HepG2 (cell line): ENCODE measurements around the gene AP3B2. TPM values are rescaled to one million over a fixed set of nuclear protein-coding genes. Genes with fewer than 3 reads are reported as not detected.

ENCODE experiments used
- ATAC-seq: fragments of 200-7000 bp; cut with Tn5 transposase; 3 replicates; pipeline ENCODE4 v1.9.1; 2020; ENCODE audit warnings: mild to moderate bottlenecking, moderate library complexity
- BruUV-seq: library from RNA; stranded (reverse); fragments of 400-500 nt; replicated peaks from 2 replicates; lab custom pipeline; 2021; lab: Mats Ljungman, UMichigan
- CTCF ChIA-PET: fragments of 300-600 bp; formaldehyde crosslinking; extraction: SDS; loops from one replicate; lab custom pipeline; 2021; ENCODE audit warnings: low total read pairs, inconsistent platforms, low intra/inter-chr PET ratio; lab: Yijun Ruan, JAX
- POLR2A ChIA-PET: fragments of 350-600 bp; sonication (Branson Sonifier 250); formaldehyde crosslinking; loops from one replicate; lab custom pipeline; 2020; ENCODE audit warnings: antibody characterized with exemption, inconsistent platforms; lab: Yijun Ruan, JAX
- DNase-seq: peaks from one replicate; pipeline ENCODE4 v3.0.0-alpha.2; 2015; ENCODE audit warnings: low spot score
- FAIRE-seq: peaks from 3 replicates; lab custom pipeline; 2011; peaks lifted over from hg19 to GRCh38; lab: Jason Lieb, UNC
- H2AFZ ChIP-seq: one replicate; pipeline ENCODE4 v1.6.1; 2011; ENCODE audit warnings: low read length, inconsistent platforms
- H3K27ac ChIP-seq: fragments of 300-600 bp; 3 replicates; pipeline ENCODE4 v1.8.0; 2011; ENCODE audit warnings: mixed run types, mild to moderate bottlenecking, mixed read lengths, low read length, inconsistent platforms; ENCODE audit not compliant: insufficient read depth; ENCODE audit errors: extremely low read length
- H3K27me3 ChIP-seq, 2 experiments: fragments of 200-600 bp in 1 of 2; 2 replicates in 1 of 2; 3 replicates in 1 of 2; pipeline versions ENCODE4 v1.6.0 to v1.8.0; 2011; ENCODE audit warnings: low read length in 2 of 2, mild to moderate bottlenecking in 2 of 2, moderate library complexity in 2 of 2, inconsistent platforms in 1 of 2; ENCODE audit not compliant: insufficient read depth in 2 of 2, control insufficient read depth in 1 of 2
- H3K36me3 ChIP-seq, 2 experiments: fragments of 200-600 bp in 1 of 2; replicated peaks in 1 of 2; 2 replicates in 1 of 2; 3 replicates in 1 of 2; pipeline versions ENCODE4 v1.5.1 to v1.8.0; 2011; ENCODE audit warnings: low read length in 2 of 2, inconsistent platforms in 1 of 2; ENCODE audit not compliant: insufficient read depth in 2 of 2, control insufficient read depth in 1 of 2
- H3K4me1 ChIP-seq: 2 replicates; pipeline ENCODE4 v1.5.1; 2012; ENCODE audit warnings: low read length, inconsistent platforms; ENCODE audit not compliant: insufficient read depth
- H3K4me2 ChIP-seq: 2 replicates; pipeline ENCODE4 v1.6.0; 2011; ENCODE audit warnings: low read depth, low read length, inconsistent platforms
- H3K4me3 ChIP-seq, 3 experiments: fragments of 200-600 bp in 1 of 3; sonication (generic), shearing (Covaris generic) in 1 of 3; replicated peaks in 1 of 3; 2 replicates each; pipeline ENCODE4 v1.5.1; 2011 to 2016; ENCODE audit warnings: low read length in 3 of 3, inconsistent platforms in 2 of 3, low read depth in 2 of 3, mild to moderate bottlenecking in 2 of 3, control low read depth in 1 of 3, mixed read lengths in 1 of 3; ENCODE audit not compliant: insufficient read depth in 1 of 3
- H3K79me2 ChIP-seq: one replicate; pipeline ENCODE4 v1.6.1; 2011; ENCODE audit warnings: low read length, inconsistent platforms; ENCODE audit not compliant: insufficient read depth
- H3K9ac ChIP-seq: 2 replicates; pipeline ENCODE4 v1.6.0; 2011; ENCODE audit warnings: mild to moderate bottlenecking, low read depth, low read length, inconsistent platforms; ENCODE audit not compliant: insufficient read depth
- H3K9me3 ChIP-seq: 2 replicates; pipeline ENCODE4 v1.5.1; 2012; ENCODE audit warnings: mild to moderate bottlenecking, low read length
- H4K20me1 ChIP-seq: 2 replicates; pipeline ENCODE4 v1.6.0; 2011; ENCODE audit warnings: inconsistent platforms, mild to moderate bottlenecking, low read length, moderate library complexity; ENCODE audit not compliant: insufficient read depth
- ADNP ChIP-seq: sonication (generic); formaldehyde crosslinking; IDR thresholded peaks from 2 replicates; pipeline ENCODE4 v1.4.0; 2020; ENCODE audit warnings: missing genetic modification reagents
- FOXP4 ChIP-seq: sonication (generic); formaldehyde crosslinking; IDR thresholded peaks from 2 replicates; pipeline ENCODE4 v1.4.0; 2020; ENCODE audit warnings: missing genetic modification reagents
- GABPB1 ChIP-seq: IDR thresholded peaks from 2 replicates; pipeline ENCODE4 v1.6.1; 2016; ENCODE audit warnings: mild to moderate bottlenecking, missing genetic modification reagents, moderate library complexity, missing compliant biosample characterization
- IKZF5 ChIP-seq: IDR thresholded peaks from 2 replicates; pipeline ENCODE4 v1.6.1; 2018; ENCODE audit warnings: missing genetic modification reagents, mild to moderate bottlenecking, missing compliant biosample characterization
- ISL2 ChIP-seq: sonication (generic); formaldehyde crosslinking; IDR thresholded peaks from 2 replicates; pipeline ENCODE4 v1.5.0; 2020; ENCODE audit warnings: missing genetic modification reagents
- MNT ChIP-seq: fragments of 450-650 bp; IDR thresholded peaks from 2 replicates; pipeline ENCODE4 v1.6.1; 2016
- MYC ChIP-seq: sonication (generic); formaldehyde crosslinking; IDR thresholded peaks from 2 replicates; pipeline ENCODE4 v1.9.0; 2021; ENCODE audit warnings: missing genetic modification reagents, borderline replicate concordance
- MYNN ChIP-seq: sonication (generic); formaldehyde crosslinking; IDR thresholded peaks from 2 replicates; pipeline ENCODE4 v1.4.0; 2020; ENCODE audit warnings: mild to moderate bottlenecking, low read depth, missing genetic modification reagents
- PHF20 ChIP-seq: sonication (generic); formaldehyde crosslinking; IDR thresholded peaks from 2 replicates; pipeline ENCODE4 v1.5.0; 2020; ENCODE audit warnings: mild to moderate bottlenecking, missing genetic modification reagents
- SUZ12 ChIP-seq: fragments of 150-350 bp; IDR thresholded peaks from 2 replicates; pipeline ENCODE4 v1.6.1; 2014; ENCODE audit warnings: low read depth, low read length
- ZBTB7B ChIP-seq: sonication (generic); formaldehyde crosslinking; IDR thresholded peaks from 2 replicates; pipeline ENCODE4 v1.4.0; 2020; ENCODE audit warnings: missing genetic modification reagents
- ZNF33B ChIP-seq: sonication (generic); formaldehyde crosslinking; IDR thresholded peaks from 2 replicates; pipeline ENCODE4 v1.5.1; 2020; ENCODE audit warnings: mild to moderate bottlenecking, missing genetic modification reagents
- ZNF343 ChIP-seq: sonication (generic); formaldehyde crosslinking; IDR thresholded peaks from 2 replicates; pipeline ENCODE4 v1.4.0; 2020; ENCODE audit warnings: mild to moderate bottlenecking, missing genetic modification reagents
- WGBS: methylation state at CpG from one replicate; pipeline ENCODE4 v1.1.6; 2017; ENCODE audit warnings: low lambda C conversion rate; 5-methylcytosine and 5-hydroxymethylcytosine counted together
- in situ Hi-C: cut with HindIII; loops from 2 replicates; pipeline ENCODE4 v1.10.0; 2017; ENCODE audit warnings: low pct_unique_long_range_greater_than_20kb; ENCODE audit not compliant: extremely low pct_ligation_motif_present
- intact Hi-C: fragments of 100-400 bp; cut with micrococcal nuclease; formaldehyde crosslinking; loops from one replicate; pipeline ENCODE4 v1.10.0; 2022; ENCODE audit not compliant: unreplicated experiment
- polyA plus RNA-seq, 8 experiments: library from polyadenylated mRNA; depleted of rRNA in 3 of 8; stranded (reverse) in 7 of 8; unstranded in 1 of 8; fragments of >200 nt; fragmentation: Illumina TruSeq in 4 of 8; extraction: Trizol in 4 of 8; gene quantifications; 2 replicates each; pipeline versions ENCODE4 v1.2.1 to v1.2.3, GENCODE V29; 2011 to 2016; ENCODE audit warnings: low read depth in 4 of 8, missing spikeins in 1 of 8, mixed read lengths in 1 of 8; ENCODE audit not compliant: insufficient read depth in 1 of 8
- total RNA-seq, 5 experiments: library from RNA; depleted of rRNA; stranded (reverse); fragments of >200 nt; fragmentation: Illumina TruSeq; extraction: Trizol; gene quantifications; 2 replicates each; pipeline ENCODE4 v1.2.3, GENCODE V29; 2016; ENCODE audit warnings: low read depth in 1 of 5

AP3B2 gene
- total and polyA plus RNA-seq, 2 of the 13 experiments (the other 11 are each of a cell fraction or from before 2014, with no cell fraction given): not detected

- TF ChIP-seq MYNN (CRISPR knock-in tag) (no peak), MNT (no peak), SUZ12 (no peak), ISL2 (no peak)
- TF ChIP-seq, all 625 proteins: peak for 0
- Histone ChIP-seq H3K36me3 (no peaks in the 10 kb centered on the region), H4K20me1 (no peaks in the 10 kb centered on the region), H3K9ac (no peak overlapping the region), H3K79me2 (no peaks in the 10 kb centered on the region), H3K4me1 (peaks cover 6% of the 10 kb centered on the region; the same call in 1 of the 2 replicates), H2AFZ (no peak overlapping the region), H3K27ac (no peak overlapping the region), H3K4me2 (peak overlapping the region; percentile 88), H3K4me3 (peak overlapping the region; percentile 57 to 77 (median 68); a peak in 5 of 6 replicates), H3K9me3 (no peaks in the 10 kb centered on the region), H3K27me3 (peaks cover 3 to 19% of the 10 kb centered on the region in 2 experiments; a peak in 4 of 5 replicates)
- ChIA-PET POLR2A (interaction anchor here (0.6 kb wide), 1 partner anchor 167 kb away, joined by 3 read pairs; no protein-coding TSS in a partner anchor), CTCF (no interaction called here)
- intact Hi-C loops: no loop called here
- ATAC-seq: no peak
- 14% methylated on average over 14 of the region's 14 CpGs for WGBS
- no TSS peak for BruUV-seq
- in situ Hi-C loops: no loop called here
- no peak for FAIRE-seq
- no peak for DNase-seq
Measured at GRCh38 chr15:82710208-82710555, 507 bp upstream of the AP3B2 start.

- in situ Hi-C loops: no loop called here
Measured at GRCh38 chr15:82709081-82709420, 624 bp downstream of the AP3B2 start.

More at GRCh38 chr15:82709081-82709420, 624 bp downstream of the AP3B2 start:
- Histone ChIP-seq H3K4me2 (peak overlapping the region; percentile 88), H2AFZ (no peak overlapping the region), H3K27ac (no peak overlapping the region), H3K4me3 (peak overlapping the region in 2 of 3 experiments; percentile 44 to 77; a peak in 4 of 6 replicates), H3K9ac (no peak overlapping the region), H4K20me1 (no peaks in the 10 kb centered on the region), H3K79me2 (no peaks in the 10 kb centered on the region), H3K9me3 (no peaks in the 10 kb centered on the region), H3K36me3 (no peaks in the 10 kb centered on the region), H3K4me1 (peaks cover 6% of the 10 kb centered on the region; the same call in 1 of the 2 replicates), H3K27me3 (peaks cover 3 to 15% of the 10 kb centered on the region in 2 experiments; a peak in 4 of 5 replicates)
- WGBS: 19% methylated on average over 12 of the region's 15 CpGs
- FAIRE-seq: no peak
- ATAC-seq: no peak
- no peak for DNase-seq
- ChIA-PET CTCF (no interaction called here), POLR2A (interaction anchor here (1.0 kb wide), 1 partner anchor 41 kb away, joined by 4 read pairs; no protein-coding TSS in a partner anchor)
- TF ChIP-seq ZNF343 (CRISPR knock-in tag) (no peak), ZNF33B (CRISPR knock-in tag) (no peak), PHF20 (CRISPR knock-in tag) (0 out of 2 replicates have a peak, but pooled peaks have one; percentile 1), FOXP4 (CRISPR knock-in tag) (no peak), ZBTB7B (no peak), IKZF5 (CRISPR knock-in tag) (no peak), MYC (CRISPR knock-in tag) (0 out of 2 replicates have a peak, but pooled peaks have one; percentile 7), GABPB1 (no peak), ADNP (CRISPR knock-in tag) (no peak)
- intact Hi-C loops: no loop called here
- no TSS peak for BruUV-seq
